GM23338 (cell line): Measurements from ENCODE around the gene KCNG3.

Experiments
- CREB1 ChIP-seq: fragments of 250-450 bp; sonication (Bioruptor Pico); IDR thresholded peaks from 2 replicates; pipeline ENCODE4 v1.5.0; 2020; ENCODE audit warnings: low read depth, mild to moderate bottlenecking, moderate library complexity
- EZH2 ChIP-seq: fragments of 200-600 bp; sonication (generic); IDR thresholded peaks from one replicate; pipeline ENCODE4 v1.8.0; 2017; ENCODE audit warnings: antibody characterized with exemption, mild to moderate bottlenecking, low read depth; ENCODE audit not compliant: unreplicated experiment
- EZH2phosphoT487 ChIP-seq: fragments of 200-600 bp; sonication (generic); IDR thresholded peaks from one replicate; pipeline ENCODE4 v1.8.1; 2018; ENCODE audit warnings: antibody characterized with exemption; ENCODE audit not compliant: unreplicated experiment
- JUNB ChIP-seq: IDR thresholded peaks from one replicate; pipeline ENCODE4 v1.6.1; 2016; ENCODE audit warnings: antibody characterized with exemption; ENCODE audit not compliant: unreplicated experiment
- NANOG ChIP-seq: IDR thresholded peaks from 2 replicates; pipeline ENCODE4 v1.6.1; 2016; ENCODE audit warnings: antibody characterized with exemption, borderline replicate concordance
- POLR2AphosphoS5 ChIP-seq: IDR thresholded peaks from 2 replicates; pipeline ENCODE4 v1.6.1; 2016; ENCODE audit warnings: antibody characterized with exemption, low read depth
- STAT1 ChIP-seq: IDR thresholded peaks from one replicate; pipeline ENCODE4 v1.6.1; 2016; ENCODE audit warnings: antibody characterized with exemption; ENCODE audit not compliant: unreplicated experiment
- ZNF114 ChIP-seq: fragments of 250-450 bp; sonication (Bioruptor Pico); IDR thresholded peaks from 2 replicates; pipeline ENCODE4 v1.5.0; 2020; ENCODE audit warnings: mild to moderate bottlenecking, moderate library complexity
- TF ChIP-seq, protein P1 (sequence below), 2 experiments: fragments of 200-600 bp in 1 of 2; sonication (generic) in 1 of 2; conservative IDR thresholded peaks; 2 replicates each; pipeline versions ENCODE4 v1.5.1 to v1.6.1; 2016 to 2017; ENCODE audit warnings: antibody characterized with exemption in 2 of 2, low read depth in 2 of 2, mild to moderate bottlenecking in 2 of 2, moderate library complexity in 1 of 2
- TF ChIP-seq, protein P2 (sequence below): IDR thresholded peaks from one replicate; pipeline ENCODE4 v1.6.1; 2018; ENCODE audit warnings: antibody characterized with exemption; ENCODE audit not compliant: unreplicated experiment
- TF ChIP-seq, protein P3 (sequence below): IDR thresholded peaks from 2 replicates; pipeline ENCODE4 v1.6.1; 2016; ENCODE audit warnings: antibody characterized with exemption

DNA sequence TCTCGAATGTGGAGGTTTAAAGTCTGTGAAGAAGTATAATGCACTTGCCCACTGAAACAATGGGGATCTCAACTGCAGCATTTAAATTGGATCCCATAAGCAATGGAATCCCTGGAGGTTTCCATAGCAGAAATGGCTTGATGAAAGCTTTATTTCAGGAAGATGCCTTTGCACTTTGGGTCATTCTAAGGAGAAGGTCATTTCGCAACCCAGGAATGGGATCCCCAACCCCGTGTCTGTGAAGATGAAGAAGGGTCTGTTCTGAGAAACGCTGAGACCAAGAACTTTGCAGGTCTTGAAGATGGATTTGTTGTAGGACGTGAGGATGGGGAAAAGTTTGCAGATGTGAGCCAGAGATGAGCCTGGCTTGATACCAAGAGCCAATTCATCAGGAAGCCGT, 1.8 kb upstream of the KCNG3 start:
- TF ChIP-seq, protein P1, sequence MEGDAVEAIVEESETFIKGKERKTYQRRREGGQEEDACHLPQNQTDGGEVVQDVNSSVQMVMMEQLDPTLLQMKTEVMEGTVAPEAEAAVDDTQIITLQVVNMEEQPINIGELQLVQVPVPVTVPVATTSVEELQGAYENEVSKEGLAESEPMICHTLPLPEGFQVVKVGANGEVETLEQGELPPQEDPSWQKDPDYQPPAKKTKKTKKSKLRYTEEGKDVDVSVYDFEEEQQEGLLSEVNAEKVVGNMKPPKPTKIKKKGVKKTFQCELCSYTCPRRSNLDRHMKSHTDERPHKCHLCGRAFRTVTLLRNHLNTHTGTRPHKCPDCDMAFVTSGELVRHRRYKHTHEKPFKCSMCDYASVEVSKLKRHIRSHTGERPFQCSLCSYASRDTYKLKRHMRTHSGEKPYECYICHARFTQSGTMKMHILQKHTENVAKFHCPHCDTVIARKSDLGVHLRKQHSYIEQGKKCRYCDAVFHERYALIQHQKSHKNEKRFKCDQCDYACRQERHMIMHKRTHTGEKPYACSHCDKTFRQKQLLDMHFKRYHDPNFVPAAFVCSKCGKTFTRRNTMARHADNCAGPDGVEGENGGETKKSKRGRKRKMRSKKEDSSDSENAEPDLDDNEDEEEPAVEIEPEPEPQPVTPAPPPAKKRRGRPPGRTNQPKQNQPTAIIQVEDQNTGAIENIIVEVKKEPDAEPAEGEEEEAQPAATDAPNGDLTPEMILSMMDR (conservative IDR thresholded peaks at IDR 0.05; ENCODE audit: low read depth in 2 of 2), result no peak
- TF ChIP-seq, protein P2, sequence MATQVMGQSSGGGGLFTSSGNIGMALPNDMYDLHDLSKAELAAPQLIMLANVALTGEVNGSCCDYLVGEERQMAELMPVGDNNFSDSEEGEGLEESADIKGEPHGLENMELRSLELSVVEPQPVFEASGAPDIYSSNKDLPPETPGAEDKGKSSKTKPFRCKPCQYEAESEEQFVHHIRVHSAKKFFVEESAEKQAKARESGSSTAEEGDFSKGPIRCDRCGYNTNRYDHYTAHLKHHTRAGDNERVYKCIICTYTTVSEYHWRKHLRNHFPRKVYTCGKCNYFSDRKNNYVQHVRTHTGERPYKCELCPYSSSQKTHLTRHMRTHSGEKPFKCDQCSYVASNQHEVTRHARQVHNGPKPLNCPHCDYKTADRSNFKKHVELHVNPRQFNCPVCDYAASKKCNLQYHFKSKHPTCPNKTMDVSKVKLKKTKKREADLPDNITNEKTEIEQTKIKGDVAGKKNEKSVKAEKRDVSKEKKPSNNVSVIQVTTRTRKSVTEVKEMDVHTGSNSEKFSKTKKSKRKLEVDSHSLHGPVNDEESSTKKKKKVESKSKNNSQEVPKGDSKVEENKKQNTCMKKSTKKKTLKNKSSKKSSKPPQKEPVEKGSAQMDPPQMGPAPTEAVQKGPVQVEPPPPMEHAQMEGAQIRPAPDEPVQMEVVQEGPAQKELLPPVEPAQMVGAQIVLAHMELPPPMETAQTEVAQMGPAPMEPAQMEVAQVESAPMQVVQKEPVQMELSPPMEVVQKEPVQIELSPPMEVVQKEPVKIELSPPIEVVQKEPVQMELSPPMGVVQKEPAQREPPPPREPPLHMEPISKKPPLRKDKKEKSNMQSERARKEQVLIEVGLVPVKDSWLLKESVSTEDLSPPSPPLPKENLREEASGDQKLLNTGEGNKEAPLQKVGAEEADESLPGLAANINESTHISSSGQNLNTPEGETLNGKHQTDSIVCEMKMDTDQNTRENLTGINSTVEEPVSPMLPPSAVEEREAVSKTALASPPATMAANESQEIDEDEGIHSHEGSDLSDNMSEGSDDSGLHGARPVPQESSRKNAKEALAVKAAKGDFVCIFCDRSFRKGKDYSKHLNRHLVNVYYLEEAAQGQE, result no peak
- no peak for TF ChIP-seq STAT1
- no peak for TF ChIP-seq POLR2AphosphoS5
- TF ChIP-seq EZH2, result no peak
- TF ChIP-seq, protein P3, sequence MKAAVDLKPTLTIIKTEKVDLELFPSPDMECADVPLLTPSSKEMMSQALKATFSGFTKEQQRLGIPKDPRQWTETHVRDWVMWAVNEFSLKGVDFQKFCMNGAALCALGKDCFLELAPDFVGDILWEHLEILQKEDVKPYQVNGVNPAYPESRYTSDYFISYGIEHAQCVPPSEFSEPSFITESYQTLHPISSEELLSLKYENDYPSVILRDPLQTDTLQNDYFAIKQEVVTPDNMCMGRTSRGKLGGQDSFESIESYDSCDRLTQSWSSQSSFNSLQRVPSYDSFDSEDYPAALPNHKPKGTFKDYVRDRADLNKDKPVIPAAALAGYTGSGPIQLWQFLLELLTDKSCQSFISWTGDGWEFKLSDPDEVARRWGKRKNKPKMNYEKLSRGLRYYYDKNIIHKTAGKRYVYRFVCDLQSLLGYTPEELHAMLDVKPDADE, result no peak
- TF ChIP-seq EZH2phosphoT487, result no peak
- no peak for TF ChIP-seq CREB1 (CRISPR knock-in tag)
- TF ChIP-seq NANOG, result no peak
- no peak for TF ChIP-seq ZNF114
- TF ChIP-seq JUNB, result no peak
